Gastroesophageal sphincter (tissue), 3 donors: ENCODE measurements around the gene GNAO1.

Source experiments
- CTCF ChIP-seq, 4 experiments: fragments of 200-600 bp in 2 of 4; fragments of 450-650 bp in 2 of 4; sonication (generic) in 1 of 4; IDR thresholded peaks; one replicate each; pipeline ENCODE4 v1.5.1; 2017 to 2019; ENCODE audit warnings: antibody characterized with exemption in 4 of 4, mild to moderate bottlenecking in 2 of 4, moderate library complexity in 2 of 4
- POLR2A ChIP-seq, 2 donors: fragments of 450-650 bp; IDR thresholded peaks; one replicate each; pipeline ENCODE4 v1.6.1; 2017; ENCODE audit warnings: antibody characterized with exemption in 2 of 2, mild to moderate bottlenecking in 2 of 2, moderate library complexity in 1 of 2
- POLR2AphosphoS5 ChIP-seq: sonication (generic); formaldehyde crosslinking; IDR thresholded peaks from one replicate; pipeline ENCODE4 v1.6.1; 2017; ENCODE audit warnings: antibody characterized with exemption

GRCh38 chr16:56312028-56312300 lies 120.7 kb downstream of the GNAO1 start:
- TF ChIP-seq CTCF (IDR thresholded peaks at IDR 0.05) (no peak), POLR2A (IDR thresholded peaks at IDR 0.05) (no peak), POLR2AphosphoS5 (no peak)
